Measurements from ENCODE around the gene HACE1.

Gene HACE1

DNA sequence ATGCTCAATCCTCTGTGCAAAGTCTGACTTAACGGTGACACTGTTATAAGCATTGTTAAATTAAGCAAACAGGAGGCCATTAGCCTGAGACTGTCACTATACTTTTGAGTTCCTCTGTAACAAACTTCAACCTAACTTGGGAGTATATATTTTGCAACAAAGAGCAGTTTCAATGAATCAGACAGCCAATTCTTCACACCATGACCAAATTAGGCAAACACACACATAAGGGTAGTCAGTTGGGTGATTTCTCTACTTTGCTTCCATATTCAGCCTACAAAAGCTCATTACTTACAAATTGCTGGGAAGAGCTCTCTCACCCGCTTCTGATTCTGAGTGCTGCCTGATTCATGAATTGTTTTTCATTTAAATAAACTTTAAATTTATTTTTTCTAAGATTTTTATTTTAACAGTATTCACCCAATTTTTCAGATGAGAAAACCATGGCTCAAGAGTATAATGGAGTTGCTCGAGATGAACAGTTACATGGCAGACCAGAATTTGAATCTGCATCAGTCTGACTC lies 60.5 kb downstream of the HACE1 start:
- H3K4me3 ChIP-seq (ENCODE audit: low read length, poor library complexity, severe bottlenecking), result no peak overlapping the region

DNA sequence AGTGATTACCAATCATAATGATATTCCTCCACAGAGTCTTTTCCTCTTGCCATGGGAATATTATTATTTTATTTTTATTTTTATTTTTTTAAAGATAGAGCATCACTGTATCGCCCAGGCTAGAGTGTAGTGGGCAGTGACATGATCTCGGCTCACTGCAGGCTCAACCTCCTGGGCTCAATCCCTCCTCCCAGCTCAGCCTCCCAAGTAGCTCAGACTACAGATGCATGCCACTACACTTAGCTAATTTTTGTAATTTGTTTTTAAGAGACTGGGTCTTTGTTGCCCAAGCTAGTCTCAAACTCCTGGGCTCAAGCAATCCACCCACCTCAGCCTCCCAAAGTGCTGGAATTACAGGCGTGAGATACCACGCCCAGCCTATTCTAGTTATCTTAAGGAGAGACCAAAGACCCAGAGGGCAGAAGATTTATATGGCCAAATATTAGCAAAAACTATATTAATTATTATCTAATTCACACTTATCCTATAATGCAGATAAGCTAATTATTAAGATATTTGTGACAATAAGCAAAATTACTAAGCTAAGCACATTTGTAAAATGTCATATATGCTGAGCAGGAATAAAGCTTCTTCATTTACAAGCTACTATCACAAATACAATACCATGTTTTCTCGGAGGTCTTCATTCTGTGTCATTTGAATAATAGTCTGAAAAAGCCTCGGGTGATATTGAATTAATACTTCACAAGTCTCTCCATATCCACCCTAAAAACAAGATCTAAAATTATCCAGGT lies 63.5 kb downstream of the HACE1 start:
- peaks cover 28% of the 10 kb centered on the region; the same call in 1 of the 2 replicates for H3K36me3 ChIP-seq (ENCODE audit: insufficient read depth, low read length)
- no peak overlapping the region for H2AFZ ChIP-seq (ENCODE audit: low read length)
- no peak overlapping the region for H3K4me2 ChIP-seq (ENCODE audit: low read depth, low read length, poor library complexity, severe bottlenecking)
- H4K20me1 ChIP-seq (ENCODE audit: insufficient read depth, low read length, poor library complexity, severe bottlenecking), result no peaks in the 10 kb centered on the region
- H3K4me1 ChIP-seq (ENCODE audit: insufficient read depth, low read length, poor library complexity, severe bottlenecking), result no peaks in the 10 kb centered on the region
- no peaks in the 10 kb centered on the region for H3F3A ChIP-seq (ENCODE audit: low read depth)
- no peaks in the 10 kb centered on the region for H3K9me2 ChIP-seq (replicated peaks; ENCODE audit: low read depth, low read length)
- no peaks in the 10 kb centered on the region for H3K27me3 ChIP-seq (ENCODE audit: insufficient read depth, low read length, poor library complexity, severe bottlenecking)
- no peak overlapping the region for H3K4me3 ChIP-seq (ENCODE audit: low read length, poor library complexity, severe bottlenecking)
- no peaks in the 10 kb centered on the region for H3K9me3 ChIP-seq (ENCODE audit: insufficient read depth, low read depth, low read length)
- H3K9ac ChIP-seq (ENCODE audit: low read depth, low read length, poor library complexity, severe bottlenecking), result no peak overlapping the region
- H3K79me2 ChIP-seq (ENCODE audit: insufficient read depth, low read length), result no peaks in the 10 kb centered on the region
- no peak for TF ChIP-seq EZH2phosphoT487 (IDR thresholded peaks at IDR 0.05; ENCODE audit: borderline replicate concordance)
- TF ChIP-seq, protein P1, sequence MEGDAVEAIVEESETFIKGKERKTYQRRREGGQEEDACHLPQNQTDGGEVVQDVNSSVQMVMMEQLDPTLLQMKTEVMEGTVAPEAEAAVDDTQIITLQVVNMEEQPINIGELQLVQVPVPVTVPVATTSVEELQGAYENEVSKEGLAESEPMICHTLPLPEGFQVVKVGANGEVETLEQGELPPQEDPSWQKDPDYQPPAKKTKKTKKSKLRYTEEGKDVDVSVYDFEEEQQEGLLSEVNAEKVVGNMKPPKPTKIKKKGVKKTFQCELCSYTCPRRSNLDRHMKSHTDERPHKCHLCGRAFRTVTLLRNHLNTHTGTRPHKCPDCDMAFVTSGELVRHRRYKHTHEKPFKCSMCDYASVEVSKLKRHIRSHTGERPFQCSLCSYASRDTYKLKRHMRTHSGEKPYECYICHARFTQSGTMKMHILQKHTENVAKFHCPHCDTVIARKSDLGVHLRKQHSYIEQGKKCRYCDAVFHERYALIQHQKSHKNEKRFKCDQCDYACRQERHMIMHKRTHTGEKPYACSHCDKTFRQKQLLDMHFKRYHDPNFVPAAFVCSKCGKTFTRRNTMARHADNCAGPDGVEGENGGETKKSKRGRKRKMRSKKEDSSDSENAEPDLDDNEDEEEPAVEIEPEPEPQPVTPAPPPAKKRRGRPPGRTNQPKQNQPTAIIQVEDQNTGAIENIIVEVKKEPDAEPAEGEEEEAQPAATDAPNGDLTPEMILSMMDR (conservative IDR thresholded peaks at IDR 0.05; ENCODE audit: low read length), result no peak

More for the DNA sequence above, 60.5 kb downstream of the HACE1 start:
- TF ChIP-seq EZH2phosphoT487 (IDR thresholded peaks at IDR 0.05; ENCODE audit: borderline replicate concordance), result no peak
- TF ChIP-seq, protein P1 (conservative IDR thresholded peaks at IDR 0.05; ENCODE audit: low read length), result no peak
- peaks cover 18% of the 10 kb centered on the region; the same call in 1 of the 2 replicates for H3K36me3 ChIP-seq (ENCODE audit: insufficient read depth, low read length)
- no peak overlapping the region for H3K9ac ChIP-seq (ENCODE audit: low read depth, low read length, poor library complexity, severe bottlenecking)
- no peaks in the 10 kb centered on the region for H3F3A ChIP-seq (ENCODE audit: low read depth)
- H2AFZ ChIP-seq (ENCODE audit: low read length), result no peak overlapping the region
- no peak overlapping the region for H3K4me2 ChIP-seq (ENCODE audit: low read depth, low read length, poor library complexity, severe bottlenecking)
- H3K79me2 ChIP-seq (ENCODE audit: insufficient read depth, low read length), result no peaks in the 10 kb centered on the region
- no peaks in the 10 kb centered on the region for H3K4me1 ChIP-seq (ENCODE audit: insufficient read depth, low read length, poor library complexity, severe bottlenecking)
- H3K27me3 ChIP-seq (ENCODE audit: insufficient read depth, low read length, poor library complexity, severe bottlenecking), result no peaks in the 10 kb centered on the region
- no peaks in the 10 kb centered on the region for H3K9me2 ChIP-seq (replicated peaks; ENCODE audit: low read depth, low read length)
- H4K20me1 ChIP-seq (ENCODE audit: insufficient read depth, low read length, poor library complexity, severe bottlenecking), result no peaks in the 10 kb centered on the region
- H3K9me3 ChIP-seq (ENCODE audit: insufficient read depth, low read depth, low read length), result no peaks in the 10 kb centered on the region

DNA sequence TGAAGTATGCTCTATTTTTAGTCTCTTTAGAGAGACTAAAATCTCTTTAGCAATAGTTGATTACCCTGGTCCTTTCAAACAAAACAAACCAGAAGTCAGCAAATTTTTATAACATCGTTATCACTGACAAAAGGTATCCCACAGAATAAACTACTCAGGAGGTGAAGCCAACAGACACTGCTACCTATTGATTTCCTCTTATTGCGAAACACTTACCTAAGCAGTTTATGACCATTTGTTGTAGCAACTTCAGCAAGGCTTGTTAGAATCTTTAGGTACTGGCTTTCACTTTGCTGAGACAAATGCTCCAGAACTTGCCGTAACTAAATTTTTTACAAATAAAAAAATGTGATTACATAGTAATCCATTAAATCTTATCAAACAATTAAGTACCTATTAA lies 64.4 kb downstream of the HACE1 start:
- Histone ChIP-seq H3K9me2 (replicated peaks; ENCODE audit: low read depth, low read length) (no peaks in the 10 kb centered on the region), H3K4me1 (ENCODE audit: insufficient read depth, low read length, poor library complexity, severe bottlenecking) (no peaks in the 10 kb centered on the region), H3K36me3 (ENCODE audit: insufficient read depth, low read length) (peaks cover 28% of the 10 kb centered on the region; the same call in 1 of the 2 replicates), H3K9ac (ENCODE audit: low read depth, low read length, poor library complexity, severe bottlenecking) (no peak overlapping the region), H2AFZ (ENCODE audit: low read length) (no peak overlapping the region), H3K27me3 (ENCODE audit: insufficient read depth, low read length, poor library complexity, severe bottlenecking) (no peaks in the 10 kb centered on the region), H3K9me3 (ENCODE audit: insufficient read depth, low read depth, low read length) (no peaks in the 10 kb centered on the region), H3K4me3 (ENCODE audit: low read length, poor library complexity, severe bottlenecking) (no peak overlapping the region), H4K20me1 (ENCODE audit: insufficient read depth, low read length, poor library complexity, severe bottlenecking) (no peaks in the 10 kb centered on the region), H3K79me2 (ENCODE audit: insufficient read depth, low read length) (no peaks in the 10 kb centered on the region), H3K4me2 (ENCODE audit: low read depth, low read length, poor library complexity, severe bottlenecking) (no peak overlapping the region), H3F3A (ENCODE audit: low read depth) (no peaks in the 10 kb centered on the region)
- TF ChIP-seq EZH2phosphoT487 (IDR thresholded peaks at IDR 0.05; ENCODE audit: borderline replicate concordance), result no peak
- TF ChIP-seq, protein P1 (conservative IDR thresholded peaks at IDR 0.05; ENCODE audit: low read length), result no peak

All from Loucy (cell line).